SU-DHL-6 (cell line): ENCODE data around the gene ENO1.
"Not testable (repeated sequence)": the region's sequence is repeated elsewhere in the genome, so short reads cannot be mapped to it uniquely, and the experiment has no call there.

Source experiments
- CTCF ChIP-seq: fragments of 200-600 bp; sonication (generic); IDR thresholded peaks from one replicate; pipeline ENCODE4 v1.5.1; 2017; ENCODE audit warnings: antibody characterized with exemption, mild to moderate bottlenecking, low read length, moderate library complexity; ENCODE audit not compliant: insufficient read depth, poor library complexity, severe bottlenecking
- EZH2phosphoT487 ChIP-seq: fragments of 200-600 bp; sonication (generic), shearing (Covaris generic); conservative IDR thresholded peaks from 2 replicates; pipeline ENCODE4 v1.6.1; 2018; ENCODE audit warnings: mild to moderate bottlenecking, antibody characterized with exemption, low read length, moderate library complexity, mixed read lengths

- TF ChIP-seq CTCF, EZH2phosphoT487: not testable (repeated sequence)
These were observed 19.0 kb upstream of the ENO1 start for GRCh38 chr1:8897505-8897904.
